Liver (tissue), 4 donors: ENCODE data around the gene SRRM3. TPM values are rescaled to one million over a fixed set of nuclear protein-coding genes. Genes with fewer than 3 reads are reported as not detected.

ENCODE experiments used
- polyA plus RNA-seq, 2 donors: library from polyadenylated mRNA; stranded (reverse) in 1 of 2; unstranded in 1 of 2; fragments of 200-250 nt in 1 of 2; fragments of >200 nt in 1 of 2; fragmentation: Nextera tagmentation in 1 of 2; extraction: Ambion mirVana in 1 of 2; gene quantifications; one replicate each; pipeline versions ENCODE4 v1.2.1 to v1.2.3, GENCODE V29; 2013 to 2015
- total RNA-seq, 2 donors: library from RNA; depleted of rRNA; stranded (reverse); fragments of >200 nt; gene quantifications; one replicate each; pipeline ENCODE4 v1.2.3, GENCODE V29; 2014
- donor health status: healthy.
- donor health status: healthy.
- donor health status: healthy.

SRRM3 gene
- total and polyA plus RNA-seq, 4 donors, result 0.08 to 0.16 TPM; not detected in 2

Other genes with a start within 250 kb of the SRRM3 start
- 10 to 100 TPM; 18.7 to 29.5 TPM for gene TMEM120A, start 207.3 kb upstream of the SRRM3 start, total RNA-seq
- gene TMEM120A, start 207.3 kb upstream of the SRRM3 start, polyA plus RNA-seq, result 10 to 100 TPM; 34.8 to 73.9 TPM
- 10 to 100 TPM; 16.7 to 17.6 TPM for gene STYXL1, start 153.9 kb upstream of the SRRM3 start, total RNA-seq
- gene STYXL1, start 153.9 kb upstream of the SRRM3 start, polyA plus RNA-seq, result 10 to 100 TPM; 16.4 to 27.5 TPM
- 10 to 100 TPM; 33.6 to 84.7 TPM for gene MDH2, start 153.8 kb upstream of the SRRM3 start, total RNA-seq
- 100 to 1,000 TPM; 241 to 275 TPM for gene MDH2, start 153.8 kb upstream of the SRRM3 start, polyA plus RNA-seq
- gene HSPB1, start 100.8 kb downstream of the SRRM3 start, total RNA-seq, result 10 to 100 TPM; 25.5 to 39.2 TPM
- gene HSPB1, start 100.8 kb downstream of the SRRM3 start, polyA plus RNA-seq, result 100 to 1,000 TPM; 169 to 186 TPM
- gene YWHAG, start 157.1 kb downstream of the SRRM3 start, total RNA-seq, result 10 to 100 TPM; 43.1 to 46.7 TPM
- gene YWHAG, start 157.1 kb downstream of the SRRM3 start, polyA plus RNA-seq, result 10 to 100 TPM; 11.6 to 43.9 TPM
- gene SSC4D, start 207.8 kb downstream of the SRRM3 start, total RNA-seq, result 1 to 10 TPM; 1.2 to 1.3 TPM
- gene SSC4D, start 207.8 kb downstream of the SRRM3 start, polyA plus RNA-seq, result 1 to 10 TPM; 1.7 to 2.3 TPM
- under 1 TPM; 0.25 to 0.47 TPM for gene ZP3, start 223.1 kb downstream of the SRRM3 start, total RNA-seq
- under 1 TPM; 0.43 to 0.45 TPM for gene ZP3, start 223.1 kb downstream of the SRRM3 start, polyA plus RNA-seq